Measurements from ENCODE around the gene PPP3CA.

GRCh38 chr4:101345271-101345595 lies 2.1 kb downstream of the PPP3CA start:
- TF ChIP-seq CTCF (IDR thresholded peaks at IDR 0.05): no peak
- TF ChIP-seq POLR2A (IDR thresholded peaks at IDR 0.05): no peak
